ENCODE data around the gene SLC7A6OS. TPM values are rescaled to one million over a fixed set of nuclear protein-coding genes. Genes with fewer than 3 reads are reported as not detected.

SLC7A6OS gene
- polyA plus RNA-seq, 3 donors from 2014 or later, result 22.7 to 31.2 (median 24.4) TPM

DNA sequence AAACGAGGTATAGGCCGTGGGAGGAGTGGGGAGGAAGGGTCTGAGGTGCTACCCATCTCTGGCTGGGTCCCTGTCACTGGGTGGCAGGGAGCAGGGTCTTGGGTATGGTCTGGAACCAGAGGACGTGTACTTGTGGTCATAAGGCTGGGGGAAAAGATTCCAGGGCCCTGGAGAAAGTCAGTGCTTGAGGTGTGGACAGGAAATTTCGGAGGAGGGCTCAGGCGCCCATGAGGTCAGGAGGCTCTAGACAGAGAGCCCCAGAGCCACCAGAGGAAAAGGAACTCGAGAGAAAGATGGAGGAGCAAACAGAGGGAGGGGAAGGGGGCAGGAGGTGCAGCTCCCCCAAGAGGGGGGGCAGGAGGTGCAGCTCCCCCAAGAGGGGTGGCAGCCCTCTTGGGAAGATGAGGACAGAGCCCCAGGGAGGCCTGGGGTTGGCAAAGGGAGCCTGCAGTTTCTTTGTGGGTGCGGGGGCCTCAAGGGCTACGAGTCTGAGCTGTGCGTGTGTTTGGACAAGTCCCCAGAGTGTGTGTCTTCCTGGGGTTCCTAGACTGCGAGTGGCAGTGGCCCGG, 47.1 kb downstream of the SLC7A6OS start:
- H3K27ac Mint-ChIP-seq, result peak overlapping the region; percentile 97 to 99 (median 98)
- no peaks in the 10 kb centered on the region for H3K9me3 Mint-ChIP-seq
- H3K36me3 Mint-ChIP-seq, result no peaks in the 10 kb centered on the region
- peaks cover 33 to 53% of the 10 kb centered on the region in 2 donors for H3K4me1 Mint-ChIP-seq
- H3K27me3 Mint-ChIP-seq (ENCODE audit: low read depth in 3 of 3), result peaks cover 9 to 14% (median 11%) of the 10 kb centered on the region in 3 donors
- DNase-seq, result no peak
- H3K4me3 Mint-ChIP-seq, result peak overlapping the region; percentile 93 to 98 (median 95)

DNA sequence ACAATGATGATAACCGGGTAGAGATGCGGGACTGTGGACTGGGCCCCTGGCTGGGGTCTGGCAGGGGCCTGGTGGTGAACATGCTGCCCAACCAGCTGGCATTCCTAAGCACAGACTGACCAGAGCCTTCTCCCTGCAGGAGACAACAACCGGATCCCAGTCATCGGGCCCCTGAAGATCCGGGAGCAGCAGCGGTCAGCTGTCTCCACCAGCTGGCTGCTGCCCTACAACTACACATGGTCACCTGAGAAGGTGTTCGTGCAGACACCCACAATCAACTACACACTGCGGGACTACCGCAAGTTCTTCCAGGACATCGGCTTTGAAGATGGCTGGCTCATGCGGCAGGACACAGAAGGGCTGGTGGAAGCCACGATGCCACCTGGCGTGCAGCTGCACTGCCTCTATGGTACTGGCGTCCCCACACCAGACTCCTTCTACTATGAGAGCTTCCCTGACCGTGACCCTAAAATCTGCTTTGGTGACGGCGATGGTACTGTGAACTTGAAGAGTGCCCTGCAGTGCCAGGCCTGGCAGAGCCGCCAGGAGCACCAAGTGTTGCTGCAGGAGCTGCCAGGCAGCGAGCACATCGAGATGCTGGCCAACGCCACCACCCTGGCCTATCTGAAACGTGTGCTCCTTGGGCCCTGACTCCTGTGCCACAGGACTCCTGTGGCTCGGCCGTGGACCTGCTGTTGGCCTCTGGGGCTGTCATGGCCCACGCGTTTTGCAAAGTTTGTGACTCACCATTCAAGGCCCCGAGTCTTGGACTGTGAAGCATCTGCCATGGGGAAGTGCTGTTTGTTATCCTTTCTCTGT, 51.5 kb downstream of the SLC7A6OS start:
- Mint-ChIP-seq H3K27ac (no peak overlapping the region), H3K9me3 (no peaks in the 10 kb centered on the region), H3K27me3 (ENCODE audit: low read depth in 3 of 3) (peaks cover 2 to 8% (median 4%) of the 10 kb centered on the region in 3 donors), H3K4me3 (no peak overlapping the region), H3K4me1 (peaks cover 19 to 24% of the 10 kb centered on the region in 2 donors), H3K36me3 (peaks cover 0 to 4% (median 0%) of the 10 kb centered on the region in 3 donors)
- no peak for DNase-seq

DNA sequence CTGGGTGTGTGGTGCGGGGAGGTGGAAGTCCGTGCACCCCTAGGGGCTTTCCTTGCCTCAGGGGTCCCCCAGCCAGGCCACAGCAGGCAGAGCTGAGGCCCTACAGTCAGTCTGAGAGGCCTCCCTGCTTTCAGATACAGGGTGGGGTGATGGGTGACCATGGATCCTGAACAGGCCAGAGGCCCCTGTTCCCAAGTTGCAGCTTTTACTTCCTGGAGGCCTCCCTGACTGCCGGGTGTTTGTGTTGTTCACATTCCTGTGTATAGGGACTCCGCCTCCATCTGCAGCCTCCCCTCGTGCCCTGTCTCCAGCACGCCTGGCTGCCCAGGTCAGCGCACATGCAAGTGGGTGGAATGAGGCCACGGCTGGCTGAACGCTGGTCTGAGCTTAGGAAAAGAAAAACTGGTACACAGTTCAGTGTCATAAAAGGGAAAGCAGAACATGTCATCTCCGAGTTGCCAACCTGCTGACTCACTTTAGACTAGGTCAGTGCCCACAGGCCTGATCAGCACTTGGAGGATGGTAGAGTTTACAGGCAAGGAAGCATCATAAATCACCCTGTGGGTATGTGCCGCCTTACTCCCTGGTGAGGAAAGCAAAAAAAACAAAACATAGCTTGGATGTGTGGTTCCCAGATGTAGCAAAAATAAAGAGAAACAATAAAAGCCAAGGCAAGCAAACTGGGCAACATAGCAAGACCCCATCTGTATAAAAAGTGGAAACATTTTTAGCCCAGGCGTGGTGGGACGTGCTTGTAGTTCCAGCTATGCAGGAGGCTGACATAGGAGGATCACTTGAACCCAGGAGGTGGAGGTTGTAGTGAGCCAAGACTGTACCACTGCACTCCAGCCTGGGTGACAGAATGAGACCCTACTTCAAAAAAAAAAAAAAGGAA, 52.6 kb downstream of the SLC7A6OS start:
- Mint-ChIP-seq H3K27me3 (ENCODE audit: low read depth in 3 of 3) (peaks cover 0 to 3% (median 0%) of the 10 kb centered on the region in 3 donors), H3K4me1 (peaks cover 10 to 14% of the 10 kb centered on the region in 2 donors), H3K36me3 (peaks cover 0 to 4% (median 0%) of the 10 kb centered on the region in 3 donors), H3K4me3 (no peak overlapping the region), H3K27ac (no peak overlapping the region), H3K9me3 (no peaks in the 10 kb centered on the region)
- no peak for DNase-seq

DNA sequence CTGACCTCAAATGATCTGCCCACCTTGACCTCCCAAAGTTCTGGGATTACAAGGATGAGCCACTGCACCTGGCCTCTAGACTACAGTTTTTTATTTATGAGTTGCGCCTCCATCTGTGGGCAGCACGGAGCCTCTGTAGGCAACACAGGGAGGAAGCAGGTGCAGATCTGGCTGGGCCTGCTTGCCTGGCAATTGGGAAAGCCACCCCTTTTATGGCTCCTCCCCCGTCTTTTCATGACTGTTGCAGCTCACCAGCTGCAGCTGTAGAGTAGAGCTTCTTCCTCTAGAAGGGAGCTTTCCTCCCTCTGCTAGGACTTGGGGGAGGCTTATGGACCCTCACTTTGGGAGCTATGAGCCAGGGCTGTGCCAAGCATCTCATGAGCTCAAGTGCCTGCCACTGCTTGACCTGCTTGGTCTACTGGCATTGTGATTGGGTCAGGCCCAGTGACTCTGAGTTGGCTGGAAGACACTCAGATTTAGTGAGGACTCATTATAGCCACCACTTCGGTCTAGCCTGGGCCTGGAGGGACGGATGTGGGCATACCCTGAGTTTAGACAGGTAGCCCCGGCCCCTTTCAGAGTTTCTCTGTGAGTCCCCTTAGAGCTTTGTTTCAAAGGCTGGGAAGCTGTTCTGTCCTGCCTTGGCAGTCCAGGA, 53.4 kb downstream of the SLC7A6OS start:
- H3K27ac Mint-ChIP-seq, result no peak overlapping the region
- peaks cover 0 to 4% (median 0%) of the 10 kb centered on the region in 3 donors for H3K36me3 Mint-ChIP-seq
- DNase-seq, result no peak
- H3K27me3 Mint-ChIP-seq (ENCODE audit: low read depth in 3 of 3), result peaks cover 0 to 3% (median 1%) of the 10 kb centered on the region in 3 donors
- peaks cover 9 to 10% of the 10 kb centered on the region in 2 donors for H3K4me1 Mint-ChIP-seq
- no peak overlapping the region for H3K4me3 Mint-ChIP-seq
- H3K9me3 Mint-ChIP-seq, result no peaks in the 10 kb centered on the region

DNA sequence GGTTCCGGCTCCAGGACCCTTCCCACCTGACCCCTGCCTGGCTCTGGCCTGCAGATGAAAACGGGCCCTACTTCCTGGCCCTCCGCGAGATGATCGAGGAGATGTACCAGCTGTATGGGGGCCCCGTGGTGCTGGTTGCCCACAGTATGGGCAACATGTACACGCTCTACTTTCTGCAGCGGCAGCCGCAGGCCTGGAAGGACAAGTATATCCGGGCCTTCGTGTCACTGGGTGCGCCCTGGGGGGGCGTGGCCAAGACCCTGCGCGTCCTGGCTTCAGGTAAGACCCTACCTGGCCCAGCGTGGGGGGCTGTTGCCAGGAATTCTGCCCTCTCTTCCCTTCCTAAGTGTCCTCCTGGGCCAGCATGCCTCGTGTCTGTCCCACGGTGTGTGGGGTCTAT, 55.0 kb downstream of the SLC7A6OS start:
- Mint-ChIP-seq H3K4me3 (no peak overlapping the region), H3K36me3 (peaks cover 4 to 15% (median 4%) of the 10 kb centered on the region in 3 donors)

DNA sequence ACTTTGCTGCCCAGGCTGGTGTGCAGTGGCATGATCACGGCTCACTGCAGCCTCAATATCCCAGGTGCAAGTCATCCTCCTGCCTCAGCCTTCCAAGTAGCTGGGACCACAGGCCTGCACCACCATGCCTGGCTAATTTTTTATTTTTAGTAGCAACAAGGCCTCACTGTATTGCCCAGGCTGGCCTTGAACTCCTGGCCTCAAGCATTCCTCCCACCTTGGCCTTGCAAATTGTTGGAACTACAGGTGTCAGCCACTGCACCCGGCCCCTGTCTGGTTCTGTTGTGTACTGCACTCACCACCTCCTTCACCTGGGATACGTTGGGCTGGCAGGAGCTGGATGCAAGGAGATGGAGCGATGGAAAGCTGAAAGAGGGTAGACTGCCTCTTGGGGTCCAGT, 57.0 kb downstream of the SLC7A6OS start:
- no peaks in the 10 kb centered on the region for H3K4me1 Mint-ChIP-seq
- H3K27ac Mint-ChIP-seq, result no peak overlapping the region
- H3K9me3 Mint-ChIP-seq, result no peaks in the 10 kb centered on the region
- no peak overlapping the region for H3K4me3 Mint-ChIP-seq
- DNase-seq, result no peak
- peaks cover 4 to 16% (median 4%) of the 10 kb centered on the region in 3 donors for H3K36me3 Mint-ChIP-seq
- H3K27me3 Mint-ChIP-seq (ENCODE audit: low read depth in 3 of 3), result peaks cover 0 to 5% (median 1%) of the 10 kb centered on the region in 3 donors

More for the DNA sequence above, 55.0 kb downstream of the SLC7A6OS start:
- Mint-ChIP-seq H3K4me1 (no peaks in the 10 kb centered on the region), H3K27ac (peak overlapping the region in 1 of 6 donors; percentile 11), H3K27me3 (ENCODE audit: low read depth in 3 of 3) (peaks cover 0 to 5% (median 1%) of the 10 kb centered on the region in 3 donors), H3K9me3 (no peaks in the 10 kb centered on the region)
- no peak for DNase-seq

DNA sequence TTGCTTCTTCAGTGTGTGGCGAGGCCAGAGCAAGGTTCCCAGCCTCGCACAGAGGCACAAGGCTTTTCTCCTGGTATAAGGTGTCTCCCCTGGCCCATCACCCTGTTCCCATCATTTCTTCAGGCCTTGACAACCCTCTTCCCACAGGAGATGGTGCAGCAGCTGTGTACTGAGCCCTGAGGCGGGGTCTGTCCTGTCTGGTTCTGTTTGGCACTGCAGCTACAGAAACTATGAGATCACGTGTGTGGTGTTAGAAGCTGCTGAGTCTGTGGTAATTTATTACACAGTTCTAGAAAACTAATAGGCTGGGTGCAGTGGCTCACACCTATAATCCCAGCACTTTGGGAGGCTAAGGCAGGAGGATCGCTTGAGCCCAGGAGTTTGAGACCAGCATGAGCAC, 58.4 kb downstream of the SLC7A6OS start:
- no peaks in the 10 kb centered on the region for H3K9me3 Mint-ChIP-seq
- peaks cover 0 to 3% of the 10 kb centered on the region in 2 donors for H3K4me1 Mint-ChIP-seq
- peaks cover 4 to 12% (median 4%) of the 10 kb centered on the region in 3 donors for H3K36me3 Mint-ChIP-seq
- DNase-seq, result no peak
- H3K4me3 Mint-ChIP-seq, result no peak overlapping the region
- H3K27ac Mint-ChIP-seq, result no peak overlapping the region
- peaks cover 0 to 1% (median 1%) of the 10 kb centered on the region in 3 donors for H3K27me3 Mint-ChIP-seq (ENCODE audit: low read depth in 3 of 3)

DNA sequence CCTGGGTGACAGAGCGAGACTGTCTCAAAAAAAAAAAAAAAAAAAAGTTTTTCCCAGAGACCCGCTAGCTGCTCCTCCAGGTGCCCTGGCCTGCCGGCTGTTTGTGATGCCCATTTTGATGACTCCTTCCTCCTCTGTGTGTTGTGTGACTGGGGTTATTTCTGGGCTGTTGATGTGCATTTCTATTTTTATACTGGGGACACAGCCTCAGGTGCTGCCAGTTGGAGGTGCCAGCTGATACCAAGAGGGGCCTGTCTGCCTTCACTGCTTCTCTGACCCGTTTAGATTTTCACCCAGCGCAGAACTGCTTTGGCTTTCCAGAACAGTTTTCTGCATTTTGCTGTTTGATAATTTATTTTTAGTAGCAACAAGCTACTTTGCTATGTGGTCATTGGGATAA, 58.9 kb downstream of the SLC7A6OS start:
- peaks cover 0 to 3% of the 10 kb centered on the region in 2 donors for H3K4me1 Mint-ChIP-seq
- no peak overlapping the region for H3K27ac Mint-ChIP-seq
- H3K9me3 Mint-ChIP-seq, result no peaks in the 10 kb centered on the region
- no peak for DNase-seq
- peaks cover 4 to 12% (median 4%) of the 10 kb centered on the region in 3 donors for H3K36me3 Mint-ChIP-seq
- no peak overlapping the region for H3K4me3 Mint-ChIP-seq
- H3K27me3 Mint-ChIP-seq (ENCODE audit: low read depth in 3 of 3), result peaks cover 0 to 1% (median 1%) of the 10 kb centered on the region in 3 donors

DNA sequence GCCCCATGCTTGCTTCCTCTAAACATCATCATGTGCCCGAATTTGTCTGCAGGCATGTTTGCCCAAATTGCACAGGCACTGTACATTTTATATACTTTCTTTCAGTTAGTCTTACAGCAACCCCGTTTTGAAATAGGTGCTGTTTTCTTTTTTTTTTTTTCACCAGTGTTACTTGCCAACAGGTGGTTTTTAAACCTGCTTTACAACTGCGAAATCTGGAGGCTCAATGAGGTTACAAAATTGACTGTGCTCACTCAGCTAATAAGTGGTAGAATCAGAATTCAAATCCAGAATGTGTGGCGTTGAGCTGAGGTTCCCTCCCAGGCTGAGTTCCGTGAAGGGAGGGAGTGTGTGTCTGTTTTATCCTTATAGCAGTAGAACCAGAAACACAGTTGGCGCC, 59.8 kb downstream of the SLC7A6OS start:
- no peak for DNase-seq
- H3K36me3 Mint-ChIP-seq, result peaks cover 4 to 12% (median 4%) of the 10 kb centered on the region in 3 donors

DNA sequence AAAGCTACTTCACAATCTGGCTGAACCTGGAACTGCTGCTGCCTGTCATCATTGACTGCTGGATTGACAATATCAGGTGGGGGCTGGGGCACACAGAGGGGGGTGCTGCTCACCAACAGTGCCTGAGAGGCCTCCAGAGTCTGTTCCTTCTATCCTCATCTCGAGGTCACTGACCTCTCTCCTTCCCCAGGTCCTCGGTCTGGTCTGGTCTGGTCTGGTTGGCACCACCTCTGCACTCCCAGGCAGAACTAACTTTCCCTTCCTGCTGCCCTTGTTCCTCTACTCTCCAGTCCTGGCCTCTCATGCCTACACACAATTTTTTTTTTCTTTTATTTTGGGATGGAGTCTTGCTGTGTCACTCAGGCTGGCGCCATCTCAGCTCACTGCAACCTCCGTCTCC, 61.4 kb downstream of the SLC7A6OS start:
- Mint-ChIP-seq H3K9me3 (no peaks in the 10 kb centered on the region), H3K4me3 (no peak overlapping the region)

More for the DNA sequence above, 59.8 kb downstream of the SLC7A6OS start:
- no peaks in the 10 kb centered on the region for H3K9me3 Mint-ChIP-seq
- peaks cover 5 to 9% of the 10 kb centered on the region in 2 donors for H3K4me1 Mint-ChIP-seq
- no peak overlapping the region for H3K4me3 Mint-ChIP-seq
- H3K27me3 Mint-ChIP-seq (ENCODE audit: low read depth in 3 of 3), result peaks cover 0 to 2% (median 1%) of the 10 kb centered on the region in 3 donors
- no peak overlapping the region for H3K27ac Mint-ChIP-seq

More for the DNA sequence above, 61.4 kb downstream of the SLC7A6OS start:
- peak overlapping the region in 2 of 6 donors; percentile 35 to 63 for H3K27ac Mint-ChIP-seq
- H3K4me1 Mint-ChIP-seq, result peaks cover 19% of the 10 kb centered on the region in 2 donors
- H3K27me3 Mint-ChIP-seq (ENCODE audit: low read depth in 3 of 3), result peaks cover 6 to 11% (median 8%) of the 10 kb centered on the region in 3 donors
- H3K36me3 Mint-ChIP-seq, result peaks cover 4 to 12% (median 4%) of the 10 kb centered on the region in 3 donors
- no peak for DNase-seq

Data from immature natural killer cell (primary cell).